HG03575 (cell line): ENCODE results near the gene GPR179.

Source experiments
- ATAC-seq: cut with Tn5 transposase; IDR thresholded peaks from one replicate; pipeline ENCODE4 v1.9.1; 2021; ENCODE audit not compliant: unreplicated experiment, insufficient number of reproducible peaks, low FRiP score; ENCODE audit errors: extremely low read depth

The GPR179 gene

GRCh38 chr17:38350035-38350434, 6.3 kb upstream of the GPR179 start:
- no peak for ATAC-seq

DNA sequence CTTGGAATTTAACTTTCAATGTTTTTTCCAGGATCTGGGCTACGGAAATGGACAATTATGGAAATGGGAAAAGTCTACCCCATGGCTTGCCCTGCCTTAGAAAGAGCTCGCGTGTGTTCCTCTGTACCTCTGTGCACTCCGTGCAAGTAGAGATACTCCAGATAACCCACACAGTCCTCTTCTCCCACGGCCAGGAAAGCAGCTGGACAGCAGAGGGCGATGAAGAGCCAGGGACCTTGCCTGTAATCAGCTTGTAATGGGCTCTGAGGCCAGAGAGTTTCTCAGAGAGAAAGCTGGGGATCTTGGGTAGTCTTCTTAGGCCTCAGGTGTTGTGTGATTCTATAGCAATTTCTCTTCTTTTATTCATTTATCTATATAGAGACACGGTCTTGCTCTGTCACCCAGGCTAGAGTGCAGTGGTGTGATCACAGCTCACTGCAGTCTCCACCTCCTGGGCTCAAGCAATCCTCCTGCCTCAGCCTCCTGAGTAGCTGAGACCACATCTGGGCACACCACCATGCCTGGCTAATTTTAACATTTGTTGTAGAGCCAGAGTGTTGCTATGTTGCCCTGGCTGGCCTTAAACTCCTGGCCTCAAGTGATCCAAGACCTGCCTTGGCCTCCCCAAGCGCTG, 5.5 kb upstream of the GPR179 start:
- ATAC-seq, result no peak

DNA sequence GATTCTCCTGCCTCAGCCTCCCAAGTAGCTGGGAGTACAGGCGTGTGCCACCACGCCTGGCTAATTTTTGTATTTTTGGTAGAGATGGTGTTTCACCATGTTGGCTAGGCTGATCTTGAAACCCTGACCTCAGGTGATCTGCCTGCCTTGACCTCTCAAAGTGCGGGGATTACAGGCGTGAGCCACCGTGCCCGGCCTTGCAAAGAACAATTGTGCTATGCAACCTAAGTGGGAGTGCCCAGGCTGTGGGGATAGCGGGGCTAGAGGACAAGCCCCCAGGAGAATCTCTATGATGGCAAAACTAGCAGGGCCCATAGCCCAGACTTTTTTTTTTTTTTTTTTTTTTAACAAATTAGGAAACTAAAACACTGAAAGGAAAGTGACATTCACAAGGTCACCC, 2.0 kb upstream of the GPR179 start:
- no peak for ATAC-seq

DNA sequence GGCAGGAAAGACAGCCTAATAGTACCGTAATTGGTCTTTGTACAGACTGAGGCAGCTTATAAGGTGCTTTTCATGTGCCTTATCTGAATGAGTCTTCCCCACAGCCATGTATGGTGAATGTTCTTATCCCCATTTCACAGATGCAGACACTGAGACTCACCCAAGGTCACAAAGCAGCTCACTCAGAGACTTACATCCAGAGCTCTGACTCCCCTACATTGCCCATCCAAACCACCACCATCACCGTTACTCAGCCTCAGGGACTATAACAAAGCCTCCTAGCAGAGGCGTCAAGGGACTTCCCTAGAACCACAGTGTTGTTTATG, 627 bp upstream of the GPR179 start:
- ATAC-seq, result no peak

DNA sequence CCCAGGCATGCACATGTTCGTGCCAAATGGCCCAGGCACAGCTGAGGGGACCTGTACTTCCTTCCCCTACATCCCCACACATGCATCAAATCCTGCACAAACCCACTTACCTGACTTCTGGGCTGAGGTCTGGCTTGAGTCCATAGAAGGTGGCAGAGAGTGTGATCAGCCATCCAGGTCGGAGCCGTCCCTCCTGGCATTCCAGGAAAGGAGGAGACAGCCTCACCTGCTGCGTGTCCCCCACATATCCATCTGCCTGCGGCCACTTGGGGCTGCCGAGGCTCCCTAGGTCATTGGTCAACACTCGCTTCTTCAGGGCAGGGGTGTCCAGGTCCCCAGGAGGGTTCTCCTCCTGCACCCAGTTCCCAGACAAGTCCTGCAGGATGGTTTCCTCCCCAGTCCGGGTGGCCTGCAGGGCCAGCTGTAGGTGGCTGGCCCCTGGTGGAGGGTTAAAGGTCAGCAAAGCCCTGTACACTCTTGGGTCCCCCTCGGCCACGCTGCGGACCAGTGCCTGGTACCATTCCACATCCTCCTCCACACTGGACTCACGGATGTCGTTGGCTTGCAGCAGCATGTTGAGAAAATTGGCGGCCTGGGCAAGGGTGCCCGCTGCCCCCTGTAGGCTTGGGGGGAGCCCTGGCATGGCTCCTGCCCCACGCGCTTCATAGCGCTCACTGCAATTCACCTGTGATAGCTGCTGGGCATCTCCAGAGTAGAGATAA, 709 bp downstream of the GPR179 start:
- ATAC-seq, result no peak

- no peak for ATAC-seq
Observed at GRCh38 chr17:38341035-38341721, 2.6 kb downstream of the GPR179 start.

DNA sequence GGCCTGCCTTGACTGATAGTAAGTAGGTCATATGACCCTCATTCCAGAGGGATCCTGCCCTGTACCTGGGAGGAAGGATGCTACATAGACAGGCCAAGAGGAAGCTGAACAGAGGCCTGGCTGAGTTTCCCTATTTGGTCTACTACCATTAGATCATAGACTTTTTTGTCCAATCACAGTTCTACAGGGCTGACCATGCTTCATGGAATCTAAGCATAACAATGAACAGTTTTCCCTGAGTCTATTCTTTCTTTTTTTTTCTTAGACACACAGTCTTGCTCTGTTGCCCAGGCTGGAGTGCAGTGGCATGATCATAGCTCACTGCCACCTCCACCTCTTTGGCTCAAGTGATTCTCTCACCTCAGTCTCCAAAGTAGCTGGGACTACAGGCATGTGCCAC, 3.9 kb downstream of the GPR179 start:
- no peak for ATAC-seq

DNA sequence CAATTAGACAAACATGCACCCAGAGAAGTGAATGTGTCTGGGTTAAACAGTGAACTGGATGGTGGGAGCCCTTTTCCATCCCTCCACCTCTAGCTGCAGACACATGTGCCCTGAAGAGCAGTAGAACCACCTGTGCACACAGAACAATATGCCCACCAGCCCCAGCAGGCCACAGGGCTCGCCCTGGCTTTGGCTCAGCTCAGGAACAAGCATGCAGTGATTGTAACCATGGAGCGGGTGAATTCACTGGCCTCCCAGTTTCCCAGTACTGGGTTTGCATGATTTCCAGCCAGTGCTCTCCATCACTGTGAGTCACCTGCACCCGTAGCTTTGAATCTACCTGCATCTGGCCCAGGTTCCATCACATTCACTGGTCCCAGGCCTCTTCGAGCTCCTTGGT, 5.2 kb downstream of the GPR179 start:
- ATAC-seq, result no peak

- no peak for ATAC-seq
Observed at GRCh38 chr17:38338053-38338452, 5.7 kb downstream of the GPR179 start.

DNA sequence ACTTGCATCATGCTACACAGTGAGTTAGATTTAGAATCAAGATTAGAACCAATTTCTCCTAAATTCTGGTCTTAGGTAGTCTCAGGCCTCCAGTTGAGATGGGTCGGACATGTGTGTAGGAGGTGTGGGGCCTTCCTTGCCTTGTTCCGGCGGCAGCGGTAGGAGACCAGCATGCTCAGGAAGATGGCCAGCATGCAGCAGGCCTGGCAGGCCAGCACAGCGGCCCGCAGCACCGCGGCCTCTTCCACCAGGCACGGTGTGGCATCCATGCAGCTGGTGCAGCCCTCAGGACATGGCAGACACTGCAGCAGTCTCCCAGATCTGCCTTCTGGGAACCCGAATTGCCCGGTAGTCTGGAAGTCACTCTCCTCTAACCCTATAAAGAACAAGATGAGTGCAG, 6.9 kb downstream of the GPR179 start:
- no peak for ATAC-seq

GRCh38 chr17:38334480-38335364, 9.0 kb downstream of the GPR179 start:
- no peak for ATAC-seq

GRCh38 chr17:38333635-38334295, 10.0 kb downstream of the GPR179 start:
- no peak for ATAC-seq

GRCh38 chr17:38332735-38333134, 11.0 kb downstream of the GPR179 start:
- no peak for ATAC-seq

- ATAC-seq, result no peak
Observed at GRCh38 chr17:38330941-38331411, 12.8 kb downstream of the GPR179 start.

GRCh38 chr17:38329808-38330730, 13.7 kb downstream of the GPR179 start:
- no peak for ATAC-seq

DNA sequence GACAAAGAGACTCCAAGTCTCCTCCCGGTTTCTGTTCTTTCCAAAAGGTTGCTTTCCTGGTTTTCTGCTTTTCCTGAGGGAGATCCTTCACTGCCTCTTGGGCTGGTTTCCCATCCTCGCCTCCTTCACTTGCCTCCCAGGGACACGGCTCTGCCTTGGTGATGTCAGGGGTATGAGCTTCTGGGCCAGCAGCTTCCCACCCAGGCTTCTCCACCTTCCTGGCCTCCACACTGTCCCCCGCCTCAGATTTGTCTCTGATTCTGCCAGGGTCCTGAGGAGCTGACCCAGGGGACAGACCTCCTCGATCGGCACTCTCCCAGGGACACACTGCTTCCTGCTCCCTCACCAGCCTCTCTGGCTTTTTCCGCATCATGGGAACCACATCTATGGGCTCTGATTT, 14.5 kb downstream of the GPR179 start:
- ATAC-seq, result no peak

GRCh38 chr17:38328620-38329019, 15.1 kb downstream of the GPR179 start:
- ATAC-seq, result no peak

- no peak for ATAC-seq
Observed at GRCh38 chr17:38327936-38328335, 15.8 kb downstream of the GPR179 start.
